GM12875 (cell line): ENCODE measurements around the gene EFNA2.

Experiments used
- H3K4me3 ChIP-seq: one replicate; pipeline ENCODE4 v1.5.1; 2011; ENCODE audit warnings: low read depth, low read length, control low read depth
- TF ChIP-seq, protein P1 (sequence below): IDR thresholded peaks from 2 replicates; pipeline ENCODE4 v1.5.1; 2011; ENCODE audit warnings: low read depth, mild to moderate bottlenecking, control low read depth, inconsistent platforms, low read length, moderate library complexity, borderline replicate concordance; ENCODE audit not compliant: insufficient read depth

Gene EFNA2

GRCh38 chr19:1275260-1275975, 10.3 kb upstream of the EFNA2 start, which contains the start of gene FAM174C:
TSS of gene FAM174C (plus strand) at chr19:1275530. CDS start at chr19:1275550, 20 bp downstream.
- H3K4me3 ChIP-seq, result peak within 1 kb of the TSS; percentile 79
- TF ChIP-seq, protein P1, sequence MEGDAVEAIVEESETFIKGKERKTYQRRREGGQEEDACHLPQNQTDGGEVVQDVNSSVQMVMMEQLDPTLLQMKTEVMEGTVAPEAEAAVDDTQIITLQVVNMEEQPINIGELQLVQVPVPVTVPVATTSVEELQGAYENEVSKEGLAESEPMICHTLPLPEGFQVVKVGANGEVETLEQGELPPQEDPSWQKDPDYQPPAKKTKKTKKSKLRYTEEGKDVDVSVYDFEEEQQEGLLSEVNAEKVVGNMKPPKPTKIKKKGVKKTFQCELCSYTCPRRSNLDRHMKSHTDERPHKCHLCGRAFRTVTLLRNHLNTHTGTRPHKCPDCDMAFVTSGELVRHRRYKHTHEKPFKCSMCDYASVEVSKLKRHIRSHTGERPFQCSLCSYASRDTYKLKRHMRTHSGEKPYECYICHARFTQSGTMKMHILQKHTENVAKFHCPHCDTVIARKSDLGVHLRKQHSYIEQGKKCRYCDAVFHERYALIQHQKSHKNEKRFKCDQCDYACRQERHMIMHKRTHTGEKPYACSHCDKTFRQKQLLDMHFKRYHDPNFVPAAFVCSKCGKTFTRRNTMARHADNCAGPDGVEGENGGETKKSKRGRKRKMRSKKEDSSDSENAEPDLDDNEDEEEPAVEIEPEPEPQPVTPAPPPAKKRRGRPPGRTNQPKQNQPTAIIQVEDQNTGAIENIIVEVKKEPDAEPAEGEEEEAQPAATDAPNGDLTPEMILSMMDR, result no peak

DNA sequence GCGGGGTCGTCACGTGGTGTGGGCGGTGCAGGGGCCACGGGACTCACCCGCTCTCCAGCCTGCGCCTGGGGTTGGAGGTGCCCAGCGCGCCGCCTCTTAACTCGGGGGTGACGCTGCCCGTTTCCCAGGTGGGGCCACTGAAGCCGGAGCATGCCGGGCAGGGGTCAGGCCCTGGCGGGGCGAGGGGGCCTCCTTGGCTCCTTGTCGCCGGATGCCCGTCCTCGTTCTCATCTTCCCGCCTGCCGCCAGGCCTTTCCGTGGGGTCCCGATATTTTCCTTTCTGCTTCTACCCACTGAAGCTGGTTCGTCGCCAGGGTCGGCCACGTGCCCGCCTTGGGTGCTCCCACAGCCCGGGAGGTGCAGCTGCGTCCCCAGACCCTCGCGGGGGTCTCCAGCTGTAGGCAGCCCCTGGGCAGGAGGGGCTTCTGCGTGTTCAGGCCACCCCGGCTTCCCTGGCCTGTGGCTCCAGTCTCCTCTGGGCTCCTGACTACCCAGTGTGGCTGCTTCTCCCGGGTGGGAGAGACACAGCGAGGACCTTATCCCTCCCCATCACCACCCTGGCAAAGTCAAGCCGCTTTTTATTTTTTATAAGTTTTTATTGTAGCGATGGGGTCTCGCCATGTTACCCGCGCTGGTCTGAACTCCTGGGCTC, 9.6 kb upstream of the EFNA2 start:
- TF ChIP-seq, protein P1, result no peak
- H3K4me3 ChIP-seq, result peak overlapping the region; percentile 79

DNA sequence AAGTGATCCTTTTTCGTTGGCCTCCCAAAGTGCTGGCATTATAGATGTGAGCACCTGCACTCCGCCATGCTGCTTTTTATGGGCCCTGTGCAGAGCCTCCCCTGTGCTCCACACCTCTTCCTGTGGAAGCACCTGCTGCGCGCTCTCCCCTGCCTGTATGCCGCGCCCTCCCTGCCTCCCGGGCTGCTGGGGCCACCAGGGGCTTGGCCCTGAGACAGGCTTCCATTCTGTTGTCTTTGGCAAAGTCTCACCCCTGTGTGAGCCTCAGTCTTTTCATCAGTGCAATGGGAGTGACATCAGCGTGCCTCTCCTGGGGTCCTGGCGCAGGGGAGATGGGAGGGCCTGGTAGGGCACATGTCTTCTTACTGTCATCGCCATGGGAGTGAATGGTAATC, 9.0 kb upstream of the EFNA2 start:
- H3K4me3 ChIP-seq, result peak overlapping the region; percentile 79
- TF ChIP-seq, protein P1, result no peak

DNA sequence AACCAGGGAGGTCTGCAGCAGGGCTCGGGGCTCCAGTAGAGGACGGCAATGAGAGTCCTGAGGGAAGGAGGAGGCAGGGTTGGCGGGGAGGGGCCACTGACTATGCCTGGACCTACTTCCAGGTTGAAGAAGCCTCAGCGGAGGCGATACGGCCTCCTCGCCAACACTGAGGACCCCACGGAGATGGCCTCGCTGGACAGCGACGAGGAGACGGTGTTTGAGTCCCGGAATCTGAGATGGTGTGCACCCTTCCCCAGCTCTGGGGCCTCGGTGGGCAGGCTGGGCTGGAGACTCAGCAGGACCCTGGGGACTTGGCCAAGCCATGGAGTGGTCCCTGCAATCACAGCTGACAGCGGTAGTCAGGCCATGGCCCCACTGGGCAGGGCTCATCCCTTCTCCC, 8.6 kb upstream of the EFNA2 start:
- no peak overlapping the region for H3K4me3 ChIP-seq
- TF ChIP-seq, protein P1, result no peak

GRCh38 chr19:1278074-1278473, 7.6 kb upstream of the EFNA2 start:
- H3K4me3 ChIP-seq, result no peak overlapping the region
- TF ChIP-seq, protein P1, result no peak

DNA sequence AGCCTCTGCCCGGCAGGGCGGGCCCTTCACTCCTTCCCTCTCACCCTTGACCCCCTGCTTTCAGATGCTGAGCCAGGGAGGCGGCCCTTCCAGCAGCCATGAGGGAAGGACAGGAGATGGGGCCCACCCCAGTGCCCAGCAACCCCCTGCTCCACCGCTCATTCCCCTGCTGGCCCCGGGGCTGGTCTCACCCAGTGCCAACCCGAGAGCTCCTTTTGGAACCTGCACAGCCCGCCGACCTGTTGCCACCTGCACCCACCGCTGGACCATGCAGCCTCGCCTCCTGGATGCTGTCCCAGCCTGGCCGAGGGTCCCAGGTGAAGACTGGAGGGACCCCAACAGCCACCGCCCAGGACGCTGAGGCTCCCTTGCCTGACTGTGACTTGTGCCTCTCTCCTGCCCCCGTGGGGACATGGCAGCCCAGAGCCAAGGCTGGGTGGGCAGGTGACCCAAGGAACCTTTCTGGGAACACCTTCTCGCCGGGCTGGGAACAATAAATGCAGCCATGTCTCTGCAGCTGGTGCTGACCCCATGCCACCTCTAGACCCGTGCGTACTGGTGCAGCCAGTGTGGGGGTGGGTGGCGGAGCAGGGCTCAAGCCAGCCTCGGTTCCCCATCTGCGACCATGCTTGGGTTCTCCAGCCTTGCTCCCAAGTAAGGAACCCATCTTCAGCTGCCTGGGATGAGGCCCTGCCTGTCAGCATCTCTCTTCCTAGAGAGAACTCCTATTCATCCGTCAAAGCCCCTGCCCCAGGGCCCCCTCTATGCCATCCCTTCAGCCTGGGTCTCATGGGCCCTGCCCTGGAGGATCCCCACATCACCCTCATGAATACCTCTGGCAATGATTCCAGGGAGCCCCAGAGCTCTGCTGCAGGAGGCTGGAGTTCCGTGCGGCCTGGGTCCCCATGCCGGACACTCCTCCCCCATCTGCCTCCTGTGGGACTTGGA, 6.7 kb upstream of the EFNA2 start:
- TF ChIP-seq, protein P1, result no peak
- H3K4me3 ChIP-seq, result no peak overlapping the region
